Astrocyte (in vitro differentiated cells and primary cell): ENCODE data around the gene ZNF200. TPM values are rescaled to one million over a fixed set of nuclear protein-coding genes. Genes with fewer than 3 reads are reported as not detected.

Experiments
- DNase-seq: peaks from one replicate; pipeline ENCODE4 v3.0.0-alpha.2; 2010; ENCODE audit warnings: low read depth
- FAIRE-seq: peaks from 2 replicates; lab custom pipeline; 2011; peaks lifted over from hg19 to GRCh38; lab: Jason Lieb, UNC
- H2AFZ ChIP-seq: 2 replicates; pipeline ENCODE4 v1.6.0; 2012; ENCODE audit warnings: low read depth, low read length, inconsistent platforms
- H3K27ac ChIP-seq: 2 replicates; pipeline ENCODE4 v1.5.1; 2011; ENCODE audit warnings: low read depth, low read length, inconsistent platforms
- H3K27me3 ChIP-seq: 2 replicates; pipeline ENCODE4 v1.6.0; 2011; ENCODE audit warnings: low read length, inconsistent platforms; ENCODE audit not compliant: insufficient read depth
- H3K36me3 ChIP-seq: 2 replicates; pipeline ENCODE4 v1.5.1; 2011; ENCODE audit warnings: low read length, inconsistent platforms; ENCODE audit not compliant: insufficient read depth
- H3K4me1 ChIP-seq: 2 replicates; pipeline ENCODE4 v1.5.1; 2011; ENCODE audit warnings: low read length, inconsistent platforms; ENCODE audit not compliant: insufficient read depth
- H3K4me2 ChIP-seq: 2 replicates; pipeline ENCODE4 v1.6.0; 2012; ENCODE audit warnings: low read length, inconsistent platforms
- H3K4me3 ChIP-seq: 2 replicates; pipeline ENCODE4 v1.5.1; 2011; ENCODE audit warnings: low read depth, mild to moderate bottlenecking, low read length, inconsistent platforms; ENCODE audit not compliant: insufficient read depth
- H3K79me2 ChIP-seq: 2 replicates; pipeline ENCODE4 v1.6.0; 2012; ENCODE audit warnings: mild to moderate bottlenecking, low read length, inconsistent platforms; ENCODE audit not compliant: insufficient read depth
- H3K9ac ChIP-seq: 2 replicates; pipeline ENCODE4 v1.6.0; 2012; ENCODE audit warnings: mild to moderate bottlenecking, low read length, inconsistent platforms
- H3K9me3 ChIP-seq: 2 replicates; pipeline ENCODE4 v1.5.1; 2012; ENCODE audit warnings: low read depth, mild to moderate bottlenecking, low read length, inconsistent platforms; ENCODE audit not compliant: insufficient read depth
- H4K20me1 ChIP-seq: 2 replicates; pipeline ENCODE4 v1.6.0; 2012; ENCODE audit warnings: low read length, inconsistent platforms; ENCODE audit not compliant: insufficient read depth
- H3K27ac Mint-ChIP-seq: one replicate; pipeline ENCODE4 v1.8.0; 2021; ENCODE audit warnings: mild to moderate bottlenecking, mixed read lengths; ENCODE audit not compliant: unreplicated experiment
- H3K27me3 Mint-ChIP-seq: one replicate; pipeline ENCODE4 v1.8.0; 2021; ENCODE audit warnings: low read depth, mixed read lengths; ENCODE audit not compliant: unreplicated experiment
- H3K36me3 Mint-ChIP-seq: one replicate; pipeline ENCODE4 v1.8.0; 2021; ENCODE audit warnings: low read depth, mixed read lengths; ENCODE audit not compliant: unreplicated experiment
- H3K4me1 Mint-ChIP-seq: one replicate; pipeline ENCODE4 v1.8.0; 2021; ENCODE audit warnings: low read depth, mixed read lengths; ENCODE audit not compliant: unreplicated experiment
- H3K4me3 Mint-ChIP-seq: one replicate; pipeline ENCODE4 v1.8.0; 2021; ENCODE audit warnings: mild to moderate bottlenecking, moderate library complexity, mixed read lengths; ENCODE audit not compliant: unreplicated experiment
- H3K9me3 Mint-ChIP-seq: one replicate; pipeline ENCODE4 v1.8.0; 2021; ENCODE audit warnings: mild to moderate bottlenecking, mixed read lengths; ENCODE audit not compliant: unreplicated experiment
- EZH2 ChIP-seq: IDR thresholded peaks from 2 replicates; pipeline ENCODE4 v1.6.1; 2012; ENCODE audit warnings: mild to moderate bottlenecking, low read length, inconsistent platforms; ENCODE audit not compliant: insufficient read depth
- total RNA-seq: library from RNA; stranded (reverse); gene quantifications from 2 replicates; pipeline ENCODE4 v1.2.1, GENCODE V29; 2021
- TF ChIP-seq, protein P1 (sequence below): IDR thresholded peaks from 2 replicates; pipeline ENCODE4 v1.5.1; 2011; ENCODE audit warnings: low read depth, mild to moderate bottlenecking, inconsistent platforms, low read length, moderate library complexity; ENCODE audit not compliant: insufficient read depth

The ZNF200 gene
- total RNA-seq, 1 donor from 2014 or later, result 9.2 TPM

GRCh38 chr16:3282730-3283542 is 48.0 kb upstream of the ZNF200 start, which contains the start of gene ZNF263:
ZNF263 (plus strand) TSS chr16:3283491; CDS start chr16:3283819, 328 bp downstream.
- Histone ChIP-seq H2AFZ (peak within 1 kb of the TSS; percentile 93), H3K4me3 (peak within 1 kb of the TSS; percentile 86), H3K27me3 (no peaks in the 10 kb centered on the region), H3K79me2 (peaks cover 44% of the 10 kb centered on the region), H3K27ac (peak within 1 kb of the TSS; percentile 100), H3K4me2 (peak within 1 kb of the TSS; percentile 91), H3K36me3 (peaks cover 11% of the 10 kb centered on the region), H3K9me3 (no peaks in the 10 kb centered on the region), H4K20me1 (peaks cover 21% of the 10 kb centered on the region), H3K4me1 (peaks cover 20% of the 10 kb centered on the region), H3K9ac (peak within 1 kb of the TSS; percentile 97)
- H3K36me3 Mint-ChIP-seq, result peaks cover 19% of the 10 kb centered on the region
- TF ChIP-seq, protein P1, sequence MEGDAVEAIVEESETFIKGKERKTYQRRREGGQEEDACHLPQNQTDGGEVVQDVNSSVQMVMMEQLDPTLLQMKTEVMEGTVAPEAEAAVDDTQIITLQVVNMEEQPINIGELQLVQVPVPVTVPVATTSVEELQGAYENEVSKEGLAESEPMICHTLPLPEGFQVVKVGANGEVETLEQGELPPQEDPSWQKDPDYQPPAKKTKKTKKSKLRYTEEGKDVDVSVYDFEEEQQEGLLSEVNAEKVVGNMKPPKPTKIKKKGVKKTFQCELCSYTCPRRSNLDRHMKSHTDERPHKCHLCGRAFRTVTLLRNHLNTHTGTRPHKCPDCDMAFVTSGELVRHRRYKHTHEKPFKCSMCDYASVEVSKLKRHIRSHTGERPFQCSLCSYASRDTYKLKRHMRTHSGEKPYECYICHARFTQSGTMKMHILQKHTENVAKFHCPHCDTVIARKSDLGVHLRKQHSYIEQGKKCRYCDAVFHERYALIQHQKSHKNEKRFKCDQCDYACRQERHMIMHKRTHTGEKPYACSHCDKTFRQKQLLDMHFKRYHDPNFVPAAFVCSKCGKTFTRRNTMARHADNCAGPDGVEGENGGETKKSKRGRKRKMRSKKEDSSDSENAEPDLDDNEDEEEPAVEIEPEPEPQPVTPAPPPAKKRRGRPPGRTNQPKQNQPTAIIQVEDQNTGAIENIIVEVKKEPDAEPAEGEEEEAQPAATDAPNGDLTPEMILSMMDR, result no peak
- no peak for TF ChIP-seq EZH2
- H3K4me3 Mint-ChIP-seq, result peak within 1 kb of the TSS; percentile 100
- H3K27ac Mint-ChIP-seq, result peak within 1 kb of the TSS; percentile 98
- FAIRE-seq (peak; percentile 13), DNase-seq (peak; percentile 96)
- peaks cover 16% of the 10 kb centered on the region for H3K4me1 Mint-ChIP-seq
- H3K9me3 Mint-ChIP-seq, result peaks cover 7% of the 10 kb centered on the region
- peaks cover 3% of the 10 kb centered on the region for H3K27me3 Mint-ChIP-seq

DNA sequence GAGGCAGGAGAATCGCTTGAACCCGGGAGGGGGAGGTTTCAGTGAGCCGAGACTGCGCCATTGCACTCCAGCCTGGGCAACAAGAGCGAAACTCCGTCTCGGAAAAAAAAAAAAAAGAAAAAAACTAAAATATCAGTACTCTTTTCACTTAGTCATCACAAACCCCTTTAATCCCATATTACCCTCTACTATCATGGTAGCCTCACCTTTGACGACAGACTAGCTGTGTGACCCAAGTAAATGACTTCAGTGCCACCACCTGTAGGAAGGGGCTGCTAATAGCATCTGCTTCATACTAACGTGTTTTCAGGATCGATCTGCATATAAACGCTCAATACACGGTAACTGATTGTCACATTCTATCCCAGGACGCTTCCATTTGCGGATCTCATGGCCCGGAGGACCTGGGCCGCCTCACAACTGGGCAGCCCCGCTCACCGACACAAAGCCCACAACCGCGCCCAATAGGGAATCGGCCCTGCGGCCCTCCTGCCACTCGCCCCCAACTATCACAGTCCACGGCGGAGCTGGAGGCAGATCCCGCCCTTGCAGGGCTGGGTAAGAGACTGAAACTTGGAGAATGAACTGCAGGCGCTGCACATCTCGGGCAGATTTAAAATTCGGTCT is 47.3 kb upstream of the ZNF200 start:
- Mint-ChIP-seq H3K27me3 (peaks cover 9% of the 10 kb centered on the region), H3K4me3 (peak overlapping the region; percentile 94), H3K36me3 (peaks cover 13% of the 10 kb centered on the region), H3K9me3 (peaks cover 3% of the 10 kb centered on the region), H3K27ac (peak overlapping the region; percentile 97), H3K4me1 (peaks cover 16% of the 10 kb centered on the region)
- FAIRE-seq, result no peak
- Histone ChIP-seq H3K27me3 (no peaks in the 10 kb centered on the region), H3K9me3 (no peaks in the 10 kb centered on the region), H2AFZ (peak overlapping the region; percentile 93), H3K4me3 (peak overlapping the region; percentile 86), H3K27ac (peak overlapping the region; percentile 100), H3K9ac (peak overlapping the region; percentile 97), H3K4me1 (peaks cover 20% of the 10 kb centered on the region), H4K20me1 (peaks cover 18% of the 10 kb centered on the region), H3K36me3 (peaks cover 11% of the 10 kb centered on the region), H3K4me2 (peak overlapping the region; percentile 91), H3K79me2 (peaks cover 39% of the 10 kb centered on the region)
- peak; percentile 73 for DNase-seq
- TF ChIP-seq EZH2, result no peak
- TF ChIP-seq, protein P1, result no peak
